ENCODE measurements around the gene ENTPD6.

Gene ENTPD6

DNA sequence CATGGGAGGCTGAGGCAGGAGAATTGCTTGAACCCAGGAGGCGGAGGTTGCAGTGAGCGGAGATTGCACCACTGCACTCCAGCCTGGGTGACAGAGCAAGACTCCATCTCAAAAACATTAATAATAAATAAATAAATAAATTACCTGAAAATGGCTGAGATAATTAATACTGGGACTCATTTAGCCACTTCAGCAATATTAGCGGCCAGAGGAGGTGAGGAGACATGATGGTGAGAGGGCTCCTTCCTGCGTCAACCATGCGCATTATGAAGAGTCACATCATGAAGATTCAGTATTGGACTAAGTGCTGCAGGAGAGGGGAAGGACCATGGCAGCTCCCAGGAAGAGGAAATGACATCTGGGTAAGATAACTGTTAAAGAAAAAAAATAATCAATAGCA is 49.5 kb downstream of the ENTPD6 start:
- no peak for DNase-seq

DNA sequence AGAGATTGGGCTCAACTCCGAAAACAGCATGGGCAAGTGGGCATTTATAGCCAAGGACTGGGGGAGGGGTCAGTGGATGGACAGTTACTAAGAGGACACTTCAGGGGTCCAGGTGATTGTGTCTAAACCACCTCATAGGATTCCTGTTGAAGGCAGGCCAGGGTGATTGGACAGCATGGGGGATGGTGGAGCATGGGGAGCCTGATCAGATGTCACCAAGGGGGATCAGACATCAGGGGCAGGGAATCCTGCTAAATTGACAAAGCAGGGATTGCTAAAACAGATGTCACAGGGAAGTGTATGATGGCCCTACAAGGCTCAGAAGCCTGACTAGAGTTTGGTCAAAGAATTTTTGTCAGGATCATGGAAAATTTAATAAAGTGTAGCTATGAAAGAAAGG is 49.9 kb downstream of the ENTPD6 start:
- no peak for DNase-seq

DNA sequence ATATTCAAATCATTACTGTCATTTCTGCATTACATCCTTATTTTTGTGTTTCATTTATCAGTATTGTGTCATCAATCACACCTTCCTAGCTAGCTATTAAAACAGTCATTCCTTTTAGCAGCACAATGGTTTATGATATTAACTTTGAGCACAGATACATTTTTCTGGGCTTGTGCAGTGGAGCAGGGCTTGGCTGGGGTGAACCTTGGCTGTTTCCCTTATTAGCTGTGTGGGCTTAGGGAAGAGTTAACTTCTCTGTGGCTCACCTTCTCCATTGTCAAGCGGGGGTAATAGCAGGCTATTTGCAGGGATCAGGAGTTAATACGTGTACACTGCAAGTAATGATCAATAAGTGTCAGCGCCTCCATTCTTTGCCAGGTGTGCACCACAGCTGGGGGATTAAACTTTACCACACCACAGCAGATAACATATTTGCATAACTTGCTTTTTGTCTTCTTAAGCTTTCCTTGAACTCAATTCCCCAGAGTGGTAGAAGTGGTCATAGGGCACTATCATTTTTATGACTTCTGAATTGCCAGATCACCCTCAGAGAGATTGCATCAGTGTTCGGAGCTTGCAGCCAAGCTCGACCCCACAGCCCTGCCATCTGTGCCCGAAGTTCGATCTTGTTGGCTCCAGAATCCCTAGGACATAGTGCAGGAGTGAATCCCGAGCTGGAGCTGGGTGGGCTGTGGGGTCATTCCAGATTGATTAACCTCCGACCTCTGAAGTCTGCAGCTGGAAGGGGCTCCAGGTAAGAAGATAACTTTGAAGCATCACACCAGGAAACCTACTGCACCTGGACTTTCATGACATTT is 50.9 kb downstream of the ENTPD6 start:
- no peak for DNase-seq

DNA sequence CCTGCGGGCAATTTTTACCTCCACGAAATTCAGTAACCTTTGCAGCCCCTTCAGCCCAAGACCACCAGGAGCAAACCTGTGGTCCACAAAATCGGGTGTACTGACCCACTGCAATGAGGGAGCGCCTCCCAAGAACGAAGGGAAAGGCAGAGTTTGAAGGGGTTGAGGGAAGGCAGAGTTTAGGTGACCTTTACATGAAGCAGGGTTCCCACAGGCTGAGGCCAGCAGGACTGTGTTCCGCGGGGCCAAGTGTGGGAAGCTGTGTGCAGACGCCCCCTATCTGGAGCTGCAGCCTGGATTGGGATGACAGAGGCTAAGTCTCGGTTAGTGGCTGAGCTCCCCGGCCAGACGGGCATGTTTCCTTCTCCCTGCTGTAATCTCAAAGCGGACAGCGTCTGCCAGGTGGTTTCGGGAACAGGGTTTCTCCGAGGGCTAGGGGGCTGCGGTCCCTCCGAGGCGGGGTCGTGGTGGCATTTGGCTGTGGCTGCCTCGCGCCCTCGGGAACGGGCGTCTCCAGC is 51.5 kb downstream of the ENTPD6 start:
- peak; percentile 61 for DNase-seq

DNA sequence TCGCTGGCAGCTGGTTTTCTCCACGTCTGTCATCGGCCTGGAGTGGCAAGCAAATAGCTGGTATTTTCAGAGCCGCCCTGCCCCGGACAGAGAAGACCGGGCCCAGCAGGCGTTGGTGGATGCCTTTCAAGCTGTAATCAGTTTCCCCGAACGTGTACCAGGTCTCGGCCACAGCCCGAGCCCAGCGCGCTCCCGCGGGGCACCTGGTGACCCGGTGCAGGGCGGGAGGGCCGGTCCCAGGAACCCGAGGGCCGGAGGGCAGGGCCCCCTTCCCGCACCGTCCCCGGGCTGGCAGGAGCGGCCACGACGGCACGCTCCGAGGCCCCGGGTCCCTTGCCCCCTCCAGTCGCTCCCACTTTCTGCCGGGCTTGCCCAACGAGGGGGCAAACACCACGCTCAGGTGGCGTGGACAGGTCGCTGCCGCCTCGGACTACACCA is 52.0 kb downstream of the ENTPD6 start:
- no peak for DNase-seq

DNA sequence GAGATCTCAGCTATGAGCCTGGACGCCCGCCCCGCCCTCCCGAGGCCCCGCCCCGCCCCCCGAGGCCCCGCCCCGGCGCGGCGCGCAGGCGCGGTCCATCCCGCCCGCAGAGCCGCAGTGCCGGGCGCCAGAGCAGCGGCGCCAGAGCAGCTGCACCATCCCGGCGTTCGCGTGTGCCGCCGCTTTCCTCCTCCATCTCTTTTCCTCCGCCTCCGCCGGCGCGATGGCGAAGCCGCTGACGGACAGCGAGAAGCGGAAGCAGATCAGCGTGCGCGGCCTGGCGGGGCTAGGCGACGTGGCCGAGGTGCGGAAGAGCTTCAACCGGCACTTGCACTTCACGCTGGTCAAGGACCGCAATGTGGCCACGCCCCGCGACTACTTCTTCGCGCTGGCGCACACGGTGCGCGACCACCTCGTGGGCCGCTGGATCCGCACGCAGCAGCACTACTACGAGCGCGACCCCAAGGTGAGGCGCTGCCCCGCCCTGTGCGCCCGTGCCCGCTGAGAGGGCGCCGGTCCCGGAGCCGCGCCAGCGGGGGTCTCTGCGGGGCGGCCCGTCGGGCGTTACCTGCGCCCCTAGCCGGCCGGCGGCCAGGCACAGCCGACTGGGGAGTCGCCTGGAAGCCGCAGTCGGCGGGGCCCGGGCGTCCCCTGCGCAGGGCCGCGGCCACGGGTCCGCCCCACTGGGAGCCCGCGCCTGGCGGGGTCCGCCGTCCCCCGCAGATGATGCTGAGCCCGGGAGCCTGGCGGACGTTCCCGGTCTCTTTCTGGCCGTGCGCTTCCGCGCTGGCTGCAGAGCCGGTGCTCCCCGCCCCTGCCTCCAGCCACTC is 52.7 kb downstream of the ENTPD6 start, which contains the start of gene PYGB:
PYGB (plus strand) TSS at position 130 of the 830 bp plus-strand sequence; CDS start at position 224, 94 bp downstream.
- peak; percentile 84 for DNase-seq

DNA sequence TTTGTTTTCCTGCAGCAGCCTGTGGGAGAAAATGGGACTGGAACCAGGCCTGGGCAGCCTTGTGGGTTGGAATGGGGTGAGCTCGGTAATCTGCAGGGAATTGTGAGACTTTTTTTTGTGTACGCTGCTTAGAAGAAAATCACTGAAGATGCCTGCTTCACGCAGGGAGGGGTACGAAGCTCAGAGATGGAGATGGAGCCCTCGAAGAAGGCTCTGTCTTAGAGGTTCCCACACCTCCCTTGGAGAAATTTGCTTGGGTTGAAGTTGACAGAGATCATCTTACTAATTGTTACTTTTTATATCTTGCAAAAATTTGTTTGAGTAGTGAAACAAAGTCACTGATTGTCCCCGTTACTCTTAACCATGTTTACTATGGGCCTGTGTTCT is 53.3 kb downstream of the ENTPD6 start:
- DNase-seq: no peak

DNA sequence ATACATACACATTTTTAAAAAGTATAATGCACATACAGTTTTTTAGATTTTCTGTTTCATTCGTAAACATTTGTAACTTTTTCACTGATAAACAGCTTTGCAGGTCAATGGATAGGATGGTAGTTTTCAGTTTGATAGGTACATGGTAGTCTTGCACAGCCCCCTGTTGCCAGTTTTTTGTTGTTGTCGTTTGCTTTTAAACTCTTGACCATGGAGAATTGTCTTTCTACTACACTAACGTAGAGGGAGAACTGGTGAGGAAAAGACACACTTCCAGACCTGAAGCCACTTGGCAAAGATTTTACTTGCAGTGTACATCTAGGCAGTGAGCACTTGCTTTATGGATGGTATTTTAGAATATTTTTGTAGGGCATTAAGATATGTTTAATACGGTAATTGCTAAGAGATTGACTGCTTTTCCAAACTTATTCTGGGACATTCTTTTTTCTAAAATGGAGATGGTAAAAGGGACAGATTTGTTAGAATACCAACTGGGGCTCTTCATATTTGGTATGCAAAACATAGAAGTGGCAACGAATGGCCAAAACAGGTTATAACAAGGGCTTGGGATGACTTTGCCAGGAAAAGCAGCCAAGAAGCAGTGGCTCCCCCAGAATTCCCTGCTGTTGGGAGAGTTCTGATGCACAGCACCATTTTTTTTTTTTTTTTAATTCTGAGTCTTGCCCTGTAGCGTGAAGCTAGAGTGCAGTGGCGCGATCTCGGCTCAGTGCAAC is 53.9 kb downstream of the ENTPD6 start:
- DNase-seq: no peak

DNA sequence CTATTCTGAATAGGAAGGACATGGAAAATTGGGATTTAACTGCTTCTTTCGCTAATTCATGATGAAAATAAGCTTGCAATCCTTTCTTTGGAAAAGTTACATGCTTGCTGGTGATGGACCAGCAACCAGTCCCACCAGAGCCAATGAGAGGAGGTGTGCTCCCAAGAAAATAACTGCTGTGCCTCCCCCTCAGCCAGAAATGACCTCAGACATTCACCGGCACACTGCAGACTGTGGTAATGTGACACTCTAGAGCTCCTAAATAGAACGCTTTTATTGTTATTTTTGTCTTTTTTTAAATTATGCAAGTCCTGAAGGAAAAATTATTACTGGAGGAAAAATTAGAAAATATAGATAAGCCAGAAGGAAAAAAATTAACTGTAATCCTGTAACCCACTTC is 55.0 kb downstream of the ENTPD6 start:
- no peak for DNase-seq

DNA sequence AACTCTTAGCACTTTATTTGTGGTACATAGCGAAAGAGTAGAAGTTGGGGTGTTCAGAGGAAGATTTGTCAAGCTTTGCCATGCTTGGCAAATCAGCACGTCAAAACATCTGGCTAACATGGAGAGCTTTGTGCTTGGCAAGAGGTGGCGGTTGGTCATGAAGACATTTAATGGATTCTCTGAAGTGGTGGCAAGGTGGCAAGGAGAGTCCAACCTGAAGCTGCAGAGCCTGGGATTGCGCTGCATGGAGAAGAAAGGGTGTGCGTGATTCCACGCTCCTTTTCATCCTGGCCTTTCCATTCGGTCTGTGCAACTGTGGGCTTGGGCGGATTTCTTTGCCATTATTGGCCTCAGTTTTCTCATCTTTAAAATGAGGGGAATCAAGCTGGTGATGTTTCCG is 55.5 kb downstream of the ENTPD6 start:
- no peak for DNase-seq

DNA sequence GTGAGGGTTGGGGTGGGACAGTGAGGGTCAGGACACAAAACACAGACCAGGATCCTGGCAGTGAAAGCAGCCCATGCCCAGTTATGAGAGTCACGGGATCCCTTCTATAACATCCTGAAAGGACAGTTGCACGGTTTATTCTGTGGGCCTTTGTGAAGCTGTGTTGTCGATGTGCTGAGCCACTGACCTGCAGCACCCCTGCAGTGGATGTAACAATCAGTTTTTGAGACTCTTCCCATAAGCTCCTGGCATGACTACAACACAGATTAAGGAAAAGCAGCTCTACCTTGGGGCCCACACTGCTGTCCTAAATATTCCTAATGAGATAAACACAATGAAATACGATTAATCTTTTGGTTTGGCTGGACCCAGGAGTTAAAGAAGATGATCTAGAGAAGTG is 56.0 kb downstream of the ENTPD6 start:
- DNase-seq: no peak

DNA sequence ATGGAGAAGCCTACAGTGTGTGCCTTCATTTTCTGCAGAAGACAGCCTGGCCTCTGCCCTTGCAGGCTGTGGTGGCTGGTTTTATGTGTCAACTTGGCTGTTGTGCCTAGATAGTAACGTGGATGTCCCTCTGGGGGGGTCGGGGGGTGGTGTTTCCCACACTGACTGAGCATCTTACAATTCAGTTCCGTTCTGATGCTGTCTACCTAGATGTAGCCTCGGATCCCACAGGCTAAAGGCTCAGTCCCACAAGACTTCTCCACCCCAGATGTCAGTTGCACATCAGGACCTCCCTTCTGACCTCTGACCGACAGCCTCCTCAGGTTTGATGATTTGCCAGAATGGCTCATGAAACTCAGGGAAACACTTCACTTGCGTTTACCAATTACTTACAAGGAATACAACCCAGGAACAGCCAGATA is 56.7 kb downstream of the ENTPD6 start:
- DNase-seq: no peak

DNA sequence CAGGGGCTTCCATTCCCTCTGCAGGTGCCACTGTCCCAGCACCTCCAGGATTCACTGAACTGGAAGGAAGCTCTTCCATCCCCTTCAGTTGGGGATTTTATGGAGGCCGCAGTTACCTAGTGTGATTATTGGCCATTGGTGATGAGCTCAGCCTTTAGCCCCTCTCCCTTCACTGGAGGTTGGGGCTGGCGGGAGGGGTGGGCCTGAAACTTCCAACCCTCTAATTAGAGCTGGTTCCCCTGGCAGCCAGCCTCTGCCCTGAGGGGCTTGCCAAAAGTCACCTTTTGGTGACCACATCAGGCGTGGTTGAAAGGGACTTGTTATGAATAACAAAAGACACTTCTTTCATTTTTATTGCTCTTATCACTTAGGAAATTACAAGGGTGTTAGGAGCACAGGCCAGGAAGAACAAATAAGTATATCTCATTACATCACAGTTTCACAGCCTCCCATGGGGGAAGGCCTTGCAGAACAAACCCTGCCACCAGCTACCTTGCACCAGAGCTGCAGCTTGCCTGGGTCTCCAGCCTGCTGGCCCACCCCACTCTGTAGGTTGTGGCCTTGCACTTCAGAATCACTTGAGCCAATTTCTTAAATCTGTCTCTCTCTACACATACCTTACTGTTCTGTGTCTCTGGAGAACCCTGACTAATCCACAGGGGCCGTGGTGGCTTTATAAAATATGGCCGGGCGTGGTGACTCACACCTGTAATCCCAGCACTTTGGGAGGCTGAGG is 57.3 kb downstream of the ENTPD6 start:
- no peak for DNase-seq

DNA sequence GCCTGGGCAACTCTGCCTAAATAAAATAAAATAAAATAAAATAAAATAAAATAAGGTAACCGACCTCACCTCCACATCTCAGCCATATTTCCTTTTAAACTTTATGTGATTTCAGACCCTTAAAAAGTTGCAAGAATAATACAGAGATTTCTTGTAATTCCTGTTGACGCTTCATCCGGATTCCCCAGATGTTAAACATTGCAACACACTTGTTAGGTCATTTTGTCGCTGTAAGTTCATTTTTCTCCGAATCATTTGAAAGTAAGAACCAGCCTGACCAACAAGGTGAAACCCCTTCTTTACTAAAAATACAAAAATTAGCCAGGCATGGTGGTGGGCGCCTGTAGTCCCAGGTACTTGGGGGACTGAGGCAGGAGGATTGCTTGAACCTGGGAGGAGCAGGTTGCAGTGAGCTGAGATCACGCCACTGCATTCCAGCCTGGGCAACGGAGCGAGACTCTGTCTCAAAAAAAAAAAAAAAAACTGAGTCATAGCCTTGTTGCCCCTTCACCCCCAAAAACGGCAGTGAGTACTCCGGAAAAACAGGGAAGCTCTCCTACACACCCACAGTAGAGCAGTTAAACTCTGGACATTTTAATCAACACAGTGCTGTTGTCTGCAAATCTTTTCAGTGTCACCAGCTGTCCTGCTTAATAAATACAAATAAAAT is 58.2 kb downstream of the ENTPD6 start:
- DNase-seq: no peak

DNA sequence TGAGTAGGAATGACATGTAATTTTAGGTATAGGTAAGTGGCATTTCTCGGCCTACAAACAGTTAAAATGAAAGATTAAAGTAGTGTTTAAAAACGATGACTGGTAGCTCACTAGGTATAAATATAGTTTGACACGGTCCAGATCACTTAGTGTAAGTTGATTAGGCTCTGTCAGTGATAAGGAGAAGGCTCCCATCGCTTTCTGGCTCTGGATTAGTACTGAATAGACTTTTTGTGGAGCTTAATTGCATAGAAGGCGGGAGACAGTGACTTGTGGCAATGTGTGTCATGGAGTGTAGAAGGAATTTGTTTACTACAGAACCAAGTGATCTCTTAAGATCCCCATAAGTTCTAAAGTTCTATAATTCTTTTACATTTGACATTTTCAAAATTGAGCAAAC is 59.1 kb downstream of the ENTPD6 start:
- no peak for DNase-seq

DNA sequence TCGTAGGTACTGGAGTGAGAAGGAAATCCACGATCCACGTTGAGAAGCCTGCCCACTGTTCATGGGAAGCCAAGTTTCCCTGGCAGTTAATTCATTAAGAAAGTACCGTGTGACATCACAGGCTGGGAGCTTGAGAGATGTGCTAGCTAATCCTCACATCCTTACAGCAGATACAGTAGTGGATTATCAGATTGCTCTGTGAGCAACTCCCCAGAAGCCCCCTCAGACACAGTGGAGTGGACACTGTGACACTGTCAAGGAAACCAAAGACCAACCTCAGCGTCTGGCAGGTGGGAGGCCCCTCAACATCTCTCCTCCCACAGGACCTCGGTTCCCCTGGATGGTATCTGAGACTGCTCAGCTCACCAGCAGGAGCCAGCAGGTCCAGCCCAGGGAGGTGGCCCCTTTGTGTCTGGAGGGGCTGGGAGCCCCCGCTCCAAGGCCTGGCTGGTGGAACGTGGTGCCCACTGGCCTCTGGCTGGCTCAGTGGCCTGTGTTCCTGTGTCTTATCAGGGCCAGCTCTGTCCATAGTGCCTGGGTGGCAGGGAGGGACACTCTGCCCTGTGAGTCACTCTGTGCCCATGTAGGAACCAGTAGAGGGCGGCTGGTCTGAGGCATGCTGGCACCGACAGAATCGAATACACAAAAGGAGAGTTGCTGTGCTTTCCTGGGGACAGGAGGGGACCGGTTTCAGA is 59.6 kb downstream of the ENTPD6 start:
- no peak for DNase-seq

DNA sequence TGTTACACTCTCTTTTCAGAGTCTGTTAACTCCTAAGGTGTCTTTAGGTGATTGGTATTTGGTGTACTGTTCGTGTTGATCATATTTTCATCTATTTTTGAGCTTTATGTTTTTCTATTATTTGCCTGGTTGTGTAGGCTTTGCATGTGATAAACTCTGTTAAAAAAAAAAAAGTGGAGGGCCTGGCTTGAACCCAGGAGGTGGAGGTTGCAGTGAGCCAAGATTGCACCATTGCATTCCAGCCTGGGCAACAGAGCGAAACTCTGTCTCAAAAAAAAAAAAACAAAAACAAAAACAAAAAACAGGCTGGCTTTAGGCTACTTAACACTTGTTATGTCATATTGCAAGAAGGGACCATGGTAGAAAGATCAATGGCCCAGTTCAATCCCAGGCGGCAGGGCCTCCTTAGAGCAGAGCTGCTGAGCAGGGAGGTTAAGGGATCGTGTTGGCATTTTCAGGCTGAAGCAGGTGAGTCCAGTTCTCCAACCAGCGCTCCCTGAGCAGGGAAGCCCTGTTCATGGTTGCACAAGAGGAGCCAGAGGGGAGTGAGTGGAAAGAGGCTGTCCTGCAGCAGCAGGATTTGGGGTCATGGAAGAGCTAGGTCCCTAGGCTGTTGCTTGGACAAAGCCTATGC is 60.8 kb downstream of the ENTPD6 start:
- no peak for DNase-seq

DNA sequence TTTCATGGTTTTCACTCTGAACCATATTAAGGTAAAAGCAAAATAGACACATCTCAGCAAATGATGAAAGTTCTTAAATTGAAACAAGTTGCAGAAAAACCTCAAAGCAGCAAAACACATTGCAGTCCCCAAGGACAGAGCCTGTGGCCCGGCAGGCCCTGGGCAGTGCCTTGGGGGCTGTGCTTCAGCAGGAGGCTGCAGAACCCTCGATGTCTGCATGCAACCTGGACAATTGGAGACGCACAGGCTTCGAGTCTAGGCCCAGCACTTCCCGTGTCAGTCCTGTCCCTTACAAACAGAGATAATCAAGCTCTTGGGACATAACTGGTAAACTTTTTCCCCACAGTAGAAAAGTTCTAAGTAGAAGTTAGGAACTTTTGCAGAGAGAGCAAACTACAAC is 61.6 kb downstream of the ENTPD6 start:
- DNase-seq: no peak

DNA sequence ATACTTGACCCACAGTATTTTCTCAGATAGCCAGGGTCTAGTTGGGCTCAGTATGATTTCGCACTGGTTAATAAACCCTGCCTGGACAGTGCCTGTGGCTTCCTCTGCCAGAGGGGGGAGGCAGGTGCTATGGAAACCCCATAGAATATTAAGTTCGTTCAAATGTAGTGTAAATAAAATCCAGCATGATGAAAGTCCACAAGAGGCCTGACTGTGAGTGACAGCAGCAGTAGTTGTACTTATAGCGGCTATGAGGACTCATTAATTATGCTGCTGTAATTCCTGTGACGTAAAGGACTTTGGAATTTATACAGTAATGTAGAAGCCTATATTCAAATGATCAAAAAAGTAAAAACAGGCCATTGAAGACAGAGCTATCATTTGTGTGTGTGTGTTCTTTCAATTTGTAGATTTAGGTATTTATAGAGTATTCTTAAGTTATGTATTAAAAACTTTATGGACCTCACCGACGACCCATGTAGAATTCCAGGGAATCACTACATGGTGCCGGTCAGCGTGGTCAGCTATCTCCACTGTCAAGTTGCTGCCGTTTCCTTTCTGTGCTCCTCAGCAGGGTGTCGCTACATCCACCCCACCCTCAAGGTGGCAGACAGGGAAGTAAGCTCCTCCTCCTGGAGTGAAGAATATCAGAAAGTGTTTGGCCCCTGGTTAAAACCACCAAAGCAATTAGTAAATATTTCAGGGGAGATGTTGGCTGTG is 62.4 kb downstream of the ENTPD6 start:
- DNase-seq: no peak

DNA sequence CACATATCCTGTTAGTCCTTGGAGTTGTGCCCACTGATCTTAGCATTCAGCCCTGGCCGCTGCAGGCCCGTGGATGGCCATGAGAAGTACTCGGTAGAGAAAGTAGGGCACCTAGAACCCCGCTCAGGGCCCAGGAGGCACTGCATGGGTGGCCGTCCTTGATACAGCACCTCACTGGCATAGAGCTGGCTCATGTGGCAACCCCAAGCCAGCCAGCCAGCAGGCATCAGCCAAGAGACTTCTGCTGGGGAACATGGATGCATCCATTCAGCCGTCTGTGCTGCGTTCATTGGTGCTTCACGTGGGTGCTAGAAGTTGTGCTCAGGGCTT is 62.9 kb downstream of the ENTPD6 start:
- no peak for DNase-seq
